Kidney tubule cell (primary cell): ENCODE results near the gene U2SURP.
"Not testable (repeated sequence)": the region's sequence is repeated elsewhere in the genome, so short reads cannot be mapped to it uniquely, and the experiment has no call there.

ENCODE experiments used
- DNase-seq: peaks from one replicate; pipeline ENCODE4 v3.0.0-alpha.2; 2018; ENCODE audit warnings: low spot score

U2SURP gene

DNA sequence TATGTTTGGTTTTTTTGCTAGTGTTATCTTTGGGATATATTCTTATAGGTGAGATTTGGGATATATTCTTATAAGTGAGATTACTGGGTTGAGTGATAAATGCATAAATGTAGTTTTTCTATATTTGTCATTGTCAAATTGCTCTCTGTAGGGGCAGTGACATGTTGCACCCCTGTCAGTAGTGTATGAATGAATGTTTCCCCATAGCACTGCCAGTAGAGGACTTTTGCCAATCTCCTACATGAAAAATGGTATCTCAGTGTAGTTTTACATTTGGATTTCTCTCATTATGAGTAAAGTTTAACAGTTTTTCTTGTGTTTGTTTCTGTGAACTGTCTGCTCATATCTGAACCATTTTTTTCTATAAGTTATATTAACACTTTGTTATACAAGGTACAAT is 13.6 kb downstream of the U2SURP start:
- no peak for DNase-seq

DNA sequence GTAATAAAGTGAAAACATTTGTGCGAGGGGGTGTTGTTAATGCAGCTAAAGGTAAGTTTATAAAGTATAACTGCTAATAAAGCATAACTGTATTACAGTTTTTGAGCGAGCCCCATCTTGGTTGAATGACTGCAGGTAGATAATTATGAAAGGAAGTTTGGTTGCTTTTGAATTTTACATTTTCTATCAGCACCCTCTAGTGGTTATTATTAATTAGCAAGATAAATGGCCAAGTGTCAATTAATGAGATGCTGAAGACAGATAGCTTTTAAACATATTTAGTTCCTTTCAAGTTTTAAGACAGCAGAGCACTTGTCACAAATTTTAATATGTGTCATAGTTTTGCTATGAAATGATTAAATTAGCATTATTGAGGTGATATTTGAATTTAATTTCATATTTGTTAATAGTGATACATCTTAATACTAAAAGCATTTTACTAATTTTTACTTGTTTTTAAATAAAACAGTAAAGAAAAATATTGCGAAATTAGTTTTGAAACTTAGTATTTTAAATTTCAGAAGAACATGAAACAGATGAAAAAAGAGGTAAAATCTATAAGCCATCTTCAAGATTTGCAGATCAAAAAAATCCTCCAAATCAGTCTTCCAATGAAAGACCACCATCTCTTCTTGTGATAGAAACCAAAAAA is 15.1 kb downstream of the U2SURP start:
- peak; percentile 17 for DNase-seq

DNA sequence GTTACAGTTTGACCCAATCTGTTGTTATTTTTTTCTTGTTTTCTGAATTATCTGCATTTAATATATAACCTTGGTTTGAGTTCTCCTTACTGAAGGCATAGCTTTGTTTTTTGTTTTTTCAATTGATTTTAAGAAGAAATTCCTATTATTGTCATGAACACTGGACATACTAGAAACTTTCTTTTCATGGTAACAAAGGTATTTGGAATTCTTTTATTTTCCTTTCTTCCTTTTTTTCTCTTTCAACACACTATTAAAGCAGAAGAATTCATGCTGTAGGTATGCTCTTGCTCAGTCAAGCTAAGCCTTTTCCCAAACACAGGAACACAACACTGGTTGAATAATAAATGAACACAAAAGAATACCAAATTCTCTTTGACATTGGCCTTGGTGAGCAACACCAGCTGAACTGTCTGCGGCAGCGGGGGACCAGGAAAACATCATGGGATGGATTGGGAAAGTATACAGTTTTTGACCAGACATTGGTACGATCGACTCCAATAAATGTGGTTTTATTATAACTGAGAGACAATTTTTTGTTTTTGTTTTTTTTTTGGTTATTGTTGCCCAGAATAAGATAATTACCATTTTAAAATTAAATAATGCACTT is 23.1 kb downstream of the U2SURP start:
- DNase-seq = no peak

- DNase-seq = no peak
These were observed 30.0 kb downstream of the U2SURP start for GRCh38 chr3:143031327-143031726.

DNA sequence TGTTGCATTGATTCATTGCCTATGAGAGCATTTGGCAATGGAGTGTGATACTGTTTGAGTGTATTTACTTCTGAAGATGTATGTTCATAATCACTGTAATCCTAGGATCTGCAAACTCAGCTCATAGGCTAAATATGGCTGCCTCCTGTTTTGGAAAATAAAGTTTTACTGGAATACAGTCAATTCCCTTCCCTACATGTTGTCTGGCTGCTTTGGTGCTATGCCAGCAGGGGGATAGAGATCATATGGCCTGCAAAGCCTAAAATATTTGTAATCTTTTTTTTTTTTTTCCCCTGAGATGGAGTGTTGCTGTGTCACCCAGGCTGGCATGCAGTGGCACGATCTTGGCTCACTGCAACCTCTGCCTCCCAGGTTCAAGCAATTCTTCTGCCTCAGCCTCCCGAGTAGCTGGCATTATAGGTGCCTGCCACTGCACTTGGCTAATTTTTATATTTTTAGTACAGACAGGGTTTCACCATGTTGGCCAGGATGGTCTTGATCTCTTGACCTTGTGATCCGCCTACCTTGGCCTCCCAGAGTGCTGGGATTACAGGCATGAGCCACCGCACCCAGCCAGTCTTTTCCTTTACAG is 30.5 kb downstream of the U2SURP start:
- not testable (repeated sequence) for DNase-seq

- DNase-seq = no peak
These were observed 34.3 kb downstream of the U2SURP start for GRCh38 chr3:143035466-143036211.

DNA sequence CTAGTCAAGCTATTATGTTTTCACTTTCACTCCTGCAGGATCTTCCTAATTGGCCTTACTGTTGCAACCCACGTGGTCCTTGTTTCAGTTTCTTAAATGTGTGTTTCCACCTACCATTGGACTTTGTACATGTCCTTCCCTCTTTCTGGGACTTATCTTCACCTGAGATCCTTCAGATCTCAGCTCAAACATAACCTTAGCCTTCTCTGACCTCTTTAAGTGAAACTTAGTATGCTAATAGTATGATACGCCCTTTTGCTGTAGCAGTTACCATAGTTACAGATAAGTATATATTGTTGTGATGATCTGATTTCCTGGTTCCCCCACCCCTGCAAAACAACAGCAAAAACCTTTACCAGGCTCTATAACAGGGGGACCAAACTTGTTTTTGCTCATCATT is 35.2 kb downstream of the U2SURP start:
- DNase-seq = no peak

- DNase-seq = no peak
These were observed 36.5 kb downstream of the U2SURP start for GRCh38 chr3:143037867-143038266.

DNA sequence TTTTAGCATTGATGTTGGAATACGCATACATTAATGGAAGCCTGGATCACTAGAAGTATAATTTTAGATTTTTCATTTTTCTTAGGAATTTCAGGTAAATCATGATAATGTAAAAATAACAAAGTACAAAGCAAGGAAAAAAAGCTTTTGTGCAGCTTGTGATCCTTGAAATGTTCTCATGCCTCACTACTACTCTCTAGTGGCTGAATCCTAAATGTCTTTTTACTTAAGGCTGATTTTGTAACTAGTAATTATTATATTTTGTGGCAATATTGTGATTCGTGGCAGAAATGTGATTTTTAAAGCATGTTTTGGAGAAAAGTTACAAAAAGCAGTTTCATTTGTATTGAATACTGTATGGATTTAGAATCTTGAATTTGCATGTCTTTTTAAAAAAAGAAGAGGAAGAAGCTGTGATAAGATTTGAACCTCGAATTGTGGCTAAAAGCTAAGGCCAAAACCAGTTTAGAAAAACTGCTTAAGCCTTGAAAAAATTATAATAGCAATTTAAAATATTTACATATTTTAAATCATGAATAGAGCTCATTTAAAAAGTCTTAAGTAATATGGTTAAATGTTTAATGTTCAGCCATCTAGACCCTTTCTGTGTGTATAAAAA is 39.0 kb downstream of the U2SURP start:
- DNase-seq = peak; percentile 23

DNA sequence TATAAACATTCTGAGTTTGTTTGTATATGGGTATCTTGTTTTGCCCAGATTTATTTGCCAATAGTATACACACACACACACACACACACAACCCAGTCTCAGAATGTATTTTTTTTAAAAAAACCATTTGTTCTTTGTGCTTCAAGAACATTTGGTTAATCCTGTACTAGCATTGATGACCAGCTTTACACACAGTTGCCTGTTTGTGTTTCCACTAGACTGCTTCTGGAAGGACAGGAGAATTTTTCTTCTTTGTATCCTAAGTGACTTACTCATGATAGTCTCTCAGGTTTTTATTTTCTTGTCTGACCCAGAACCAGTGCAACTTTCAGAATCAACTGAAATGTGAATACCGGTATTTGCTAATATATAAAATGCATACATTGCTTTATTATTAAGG is 40.5 kb downstream of the U2SURP start:
- DNase-seq = peak; percentile 40

DNA sequence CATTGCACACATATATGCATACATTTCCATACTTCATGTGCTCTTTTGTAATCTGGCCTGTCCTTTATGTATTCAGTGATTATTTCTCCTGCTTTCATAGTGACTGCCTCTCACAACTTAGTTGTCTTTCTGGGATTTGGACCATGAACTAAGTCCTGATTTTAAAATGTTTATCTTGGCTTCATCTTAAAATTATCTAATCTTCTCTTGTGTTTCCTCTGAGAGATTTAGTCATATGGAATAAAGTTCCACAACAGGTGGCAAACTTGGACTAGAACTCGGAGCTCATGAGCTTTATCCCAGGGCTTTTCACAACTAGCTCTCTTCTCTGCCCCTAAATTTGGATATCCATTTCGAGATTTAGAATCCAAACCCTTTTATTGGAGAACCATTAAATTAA is 44.3 kb downstream of the U2SURP start:
- no peak for DNase-seq

DNA sequence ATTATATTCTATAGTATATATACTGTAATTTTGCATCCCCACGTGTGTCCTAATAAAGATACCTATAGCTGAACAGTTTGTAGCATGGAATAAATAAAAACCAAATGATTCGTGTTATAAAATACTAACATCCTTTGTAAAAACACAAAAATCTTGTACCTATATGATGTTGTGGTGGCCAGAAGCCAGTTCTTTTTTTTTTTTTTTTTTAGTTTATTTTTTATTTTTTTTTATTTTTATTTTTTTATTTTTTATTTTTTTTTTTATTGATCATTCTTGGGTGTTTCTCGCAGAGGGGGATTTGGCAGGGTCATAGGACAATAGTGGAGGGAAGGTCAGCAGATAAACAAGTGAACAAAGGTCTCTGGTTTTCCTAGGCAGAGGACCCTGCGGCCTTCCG is 44.7 kb downstream of the U2SURP start:
- DNase-seq = not testable (repeated sequence)

DNA sequence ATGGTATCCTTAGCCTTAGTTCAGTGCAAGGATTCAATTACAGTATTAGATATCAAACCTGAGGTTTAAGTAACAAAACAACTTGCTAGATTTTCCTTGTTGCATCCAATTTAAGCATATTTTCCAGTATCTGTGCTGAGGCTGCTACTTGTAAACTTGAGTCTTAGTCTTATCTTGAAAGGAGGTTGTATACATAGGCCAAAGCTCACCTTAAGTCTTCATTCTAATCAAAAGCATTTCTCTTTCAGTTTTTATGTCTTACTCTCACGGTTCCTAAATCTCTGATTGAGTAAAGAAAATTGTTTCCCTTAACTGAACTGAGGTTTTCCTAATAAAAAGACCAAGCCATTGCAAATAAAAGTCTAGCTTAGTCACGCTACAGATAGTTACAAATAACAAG is 52.6 kb downstream of the U2SURP start:
- DNase-seq = no peak

- no peak for DNase-seq
These were observed 55.0 kb downstream of the U2SURP start for GRCh38 chr3:143056372-143056771.

DNA sequence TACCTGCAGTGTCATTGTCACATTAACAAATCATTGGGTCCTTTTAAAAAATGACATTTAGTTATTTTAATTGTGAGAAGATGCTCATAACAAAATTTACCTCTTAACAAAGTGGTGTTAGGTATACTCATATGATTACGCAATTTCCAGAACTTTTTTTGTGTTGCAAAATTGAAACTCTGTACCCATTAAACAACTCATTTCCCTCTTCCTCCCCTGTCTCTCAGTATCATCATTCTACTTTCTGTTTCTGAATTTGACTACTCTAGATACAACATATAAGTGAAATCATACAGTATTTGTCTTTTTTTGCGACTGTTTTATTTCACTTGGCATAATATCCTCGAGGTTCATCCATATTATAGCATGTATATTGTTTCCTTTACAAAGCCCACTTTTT is 59.5 kb downstream of the U2SURP start:
- no peak for DNase-seq

GRCh38 chr3:143063018-143063417 is 61.6 kb downstream of the U2SURP start:
- DNase-seq = no peak

DNA sequence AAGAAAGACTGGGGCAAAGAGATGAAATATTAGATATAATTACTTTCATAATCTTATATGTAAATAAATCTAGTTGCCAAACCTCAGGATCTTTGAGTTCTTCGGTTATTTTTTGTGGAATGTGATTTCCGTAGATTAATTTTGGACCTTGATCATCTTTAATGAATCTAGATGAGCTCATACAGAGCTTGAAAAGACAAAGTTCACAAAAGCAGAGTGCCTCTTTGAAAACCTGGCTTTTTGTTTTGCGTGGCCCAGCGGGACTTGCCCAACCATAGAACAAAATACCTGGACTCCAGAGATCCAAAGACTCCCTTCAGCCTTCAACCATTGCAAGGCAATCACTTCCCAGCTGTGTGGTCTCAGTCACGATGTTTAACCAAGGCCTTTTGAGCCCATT is 63.4 kb downstream of the U2SURP start:
- no peak for DNase-seq

- DNase-seq = no peak
These were observed 64.0 kb downstream of the U2SURP start for GRCh38 chr3:143065364-143065763.

GRCh38 chr3:143066033-143066432 is 64.7 kb downstream of the U2SURP start:
- DNase-seq = no peak

DNA sequence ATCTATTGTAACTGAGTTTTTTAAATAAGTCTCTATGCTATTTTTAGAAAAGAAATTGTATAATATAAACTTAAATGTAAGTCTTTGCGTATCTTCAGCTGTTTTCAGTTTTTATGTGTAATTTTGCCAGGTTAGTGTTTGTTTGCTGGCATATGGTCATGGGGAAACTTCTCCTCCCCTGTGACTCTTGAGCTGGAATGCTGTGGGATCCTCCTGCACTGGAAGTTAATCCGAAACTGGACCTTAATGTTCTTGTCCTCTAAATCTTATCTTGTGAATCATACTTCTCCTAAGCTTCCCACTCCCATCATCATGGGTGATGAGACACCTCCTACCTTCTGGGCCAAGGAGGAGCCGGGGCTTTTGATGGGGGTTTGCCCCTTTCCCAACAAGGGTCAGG is 65.8 kb downstream of the U2SURP start:
- DNase-seq = no peak

DNA sequence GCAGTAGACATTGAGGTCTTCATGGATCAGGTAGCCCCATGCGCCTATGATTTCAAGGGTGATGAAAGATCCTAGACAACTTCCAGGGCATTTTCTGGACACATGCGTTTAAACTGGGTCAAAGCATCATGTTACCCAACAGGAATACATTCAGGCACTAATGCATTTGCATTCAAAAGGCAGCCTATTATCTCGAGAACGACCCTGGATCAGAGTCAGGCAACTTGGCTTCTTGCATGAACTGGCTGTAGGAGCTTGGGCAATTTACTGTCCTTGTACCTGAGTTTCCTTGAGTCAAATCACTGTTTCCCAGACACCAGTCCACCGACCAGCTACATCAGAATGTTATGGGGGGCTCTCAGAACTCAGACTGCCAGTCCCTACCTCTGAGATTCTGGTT is 66.7 kb downstream of the U2SURP start:
- no peak for DNase-seq

DNA sequence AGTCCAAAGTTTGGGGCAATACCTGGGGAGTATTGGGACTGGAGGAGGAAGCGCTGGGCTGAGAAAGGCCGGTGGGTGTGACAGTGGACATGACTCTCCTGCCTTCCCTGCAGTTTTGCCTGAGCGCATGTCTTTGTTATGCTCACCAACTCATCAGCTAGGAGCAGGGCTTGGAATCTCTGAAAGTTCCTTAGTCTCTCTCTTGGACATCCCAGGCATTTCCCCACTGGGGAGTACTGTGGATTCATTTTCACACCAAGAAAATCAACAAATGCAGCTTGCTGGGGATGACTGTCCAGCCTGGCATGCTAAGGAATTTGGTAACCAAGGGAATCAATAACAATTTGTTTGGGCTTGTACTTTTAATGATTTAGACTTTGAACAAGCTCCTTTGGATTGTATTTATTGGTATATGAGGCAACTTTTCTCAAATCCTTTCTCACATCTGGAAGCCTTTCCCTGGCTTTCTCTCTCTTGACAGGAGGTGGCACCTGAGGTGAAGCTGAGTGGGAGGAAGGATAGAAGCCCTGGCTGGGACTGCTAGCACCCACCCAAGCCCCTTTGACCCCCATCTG is 69.7 kb downstream of the U2SURP start:
- DNase-seq = peak; percentile 84
